Cardiac septum (tissue), 1 donor: Measurements from ENCODE around the gene PTPRN2. TPM values are rescaled to one million over a fixed set of nuclear protein-coding genes. Genes with fewer than 3 reads are reported as not detected.
"Not testable (repeated sequence)": the region's sequence is repeated elsewhere in the genome, so short reads cannot be mapped to it uniquely, and the experiment has no call there.

Experiments
- DNase-seq: peaks from one replicate; pipeline ENCODE4 v3.0.0-alpha.2; 2020; ENCODE audit warnings: low spot score
- intact Hi-C: fragments of 100-400 bp; cut with DNase I; formaldehyde crosslinking; loops from one replicate; pipeline ENCODE4 v1.14.0; 2022
- total RNA-seq: library from RNA; stranded (reverse); fragmentation: NEBNext Ultra II Directional; extraction: Animal tissue kit (Norgen Biotek cat#: 25700); gene quantifications from one replicate; pipeline ENCODE4 v1.2.1, GENCODE V29; 2021
- donor health status: DM: no; HTN: no; CAD: no.

Gene PTPRN2
- total RNA-seq, 1 donor from 2014 or later = 0.92 TPM

GRCh38 chr7:157731126-157731525 lies 856.5 kb downstream of the PTPRN2 start:
- intact Hi-C loops = no loop called here
- DNase-seq = no peak

GRCh38 chr7:157730614-157731013 lies 857.0 kb downstream of the PTPRN2 start:
- intact Hi-C loops = no loop called here
- no peak for DNase-seq

GRCh38 chr7:157729566-157729965 lies 858.1 kb downstream of the PTPRN2 start:
- intact Hi-C loops = no loop called here

GRCh38 chr7:157727964-157728615 lies 859.5 kb downstream of the PTPRN2 start:
- DNase-seq = no peak
- intact Hi-C loops = no loop called here

More at GRCh38 chr7:157729566-157729965, 858.1 kb downstream of the PTPRN2 start:
- DNase-seq = no peak

GRCh38 chr7:157726764-157727163 lies 860.9 kb downstream of the PTPRN2 start:
- intact Hi-C loops = no loop called here
- DNase-seq = no peak

- DNase-seq, intact Hi-C loops: not testable (repeated sequence)
Observed at GRCh38 chr7:157725312-157725711, 862.3 kb downstream of the PTPRN2 start.

DNA sequence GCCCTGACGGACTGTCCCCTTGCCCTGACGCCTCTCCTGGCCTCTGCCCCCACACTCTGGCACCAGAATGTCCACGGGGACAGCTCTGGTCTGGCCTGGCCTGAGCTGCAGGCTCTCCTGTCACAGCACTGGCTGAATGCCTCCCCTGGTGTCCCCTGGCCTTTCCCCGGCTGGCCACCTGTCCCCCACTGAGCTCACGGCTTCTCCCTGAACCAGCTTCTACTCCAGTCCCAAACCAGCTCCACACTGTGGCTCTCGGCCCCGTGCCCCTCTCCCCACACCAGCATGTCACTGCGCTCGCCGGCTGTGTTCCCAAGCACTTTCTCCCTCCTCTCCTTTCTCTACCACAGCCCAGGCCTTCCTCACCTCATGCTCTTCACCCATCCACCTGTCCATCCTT lies 864.4 kb downstream of the PTPRN2 start:
- DNase-seq = peak; percentile 47
- intact Hi-C loops = no loop called here

DNA sequence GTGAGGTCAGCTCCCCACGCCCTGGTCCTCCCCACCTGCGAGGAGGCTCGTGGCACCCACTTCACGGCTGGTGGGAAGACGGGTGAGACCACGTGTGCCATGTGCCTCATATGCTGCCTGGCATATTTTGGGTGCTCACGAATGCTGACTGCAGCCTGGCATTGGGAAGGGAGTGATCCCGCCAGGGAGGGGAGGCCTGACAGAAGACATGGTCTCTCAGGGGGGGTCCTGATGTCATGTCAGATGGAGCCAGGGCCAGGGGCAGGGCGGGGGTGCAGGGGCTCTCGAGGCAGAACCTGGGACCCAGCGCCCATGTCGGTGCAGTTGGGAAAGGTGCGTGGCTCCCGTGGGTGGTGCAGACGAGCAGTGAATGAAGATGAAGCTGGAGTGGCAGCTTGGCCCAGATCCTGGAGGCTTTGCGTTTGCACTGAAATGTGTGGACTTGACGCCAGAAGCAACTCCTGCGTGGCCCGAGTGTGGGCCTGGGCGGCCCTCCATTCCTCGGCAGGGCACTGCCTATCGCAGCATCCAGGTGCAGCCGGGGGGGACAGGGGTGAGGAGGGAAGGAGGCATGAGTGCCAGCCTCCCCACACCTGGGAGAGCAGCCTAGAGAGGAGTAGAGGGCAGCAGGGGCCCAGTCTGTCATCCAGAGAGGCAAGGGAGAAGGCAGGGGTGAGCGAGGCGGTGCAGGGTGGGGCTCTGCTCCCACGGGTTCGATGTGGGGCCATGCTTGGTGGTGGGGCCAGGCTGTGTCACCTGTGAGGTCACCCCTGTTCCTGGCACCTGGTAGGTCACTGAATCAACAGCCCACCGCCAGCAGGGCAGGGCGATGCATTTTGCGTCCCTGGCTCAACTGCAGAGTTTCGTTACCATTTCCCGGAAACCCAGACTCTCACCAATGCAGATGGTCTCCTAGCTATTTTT lies 865.2 kb downstream of the PTPRN2 start:
- intact Hi-C loops = no loop called here
- DNase-seq = peak; percentile 72

- peak; percentile 58 for DNase-seq
- intact Hi-C loops = no loop called here
Observed at GRCh38 chr7:157721468-157722136, 866.0 kb downstream of the PTPRN2 start.

- DNase-seq = peak; percentile 74
- intact Hi-C loops = no loop called here
Observed at GRCh38 chr7:157719705-157720655, 867.6 kb downstream of the PTPRN2 start.

- peak; percentile 57 for DNase-seq
- intact Hi-C loops = no loop called here
Observed at GRCh38 chr7:157719008-157719682, 868.5 kb downstream of the PTPRN2 start.

DNA sequence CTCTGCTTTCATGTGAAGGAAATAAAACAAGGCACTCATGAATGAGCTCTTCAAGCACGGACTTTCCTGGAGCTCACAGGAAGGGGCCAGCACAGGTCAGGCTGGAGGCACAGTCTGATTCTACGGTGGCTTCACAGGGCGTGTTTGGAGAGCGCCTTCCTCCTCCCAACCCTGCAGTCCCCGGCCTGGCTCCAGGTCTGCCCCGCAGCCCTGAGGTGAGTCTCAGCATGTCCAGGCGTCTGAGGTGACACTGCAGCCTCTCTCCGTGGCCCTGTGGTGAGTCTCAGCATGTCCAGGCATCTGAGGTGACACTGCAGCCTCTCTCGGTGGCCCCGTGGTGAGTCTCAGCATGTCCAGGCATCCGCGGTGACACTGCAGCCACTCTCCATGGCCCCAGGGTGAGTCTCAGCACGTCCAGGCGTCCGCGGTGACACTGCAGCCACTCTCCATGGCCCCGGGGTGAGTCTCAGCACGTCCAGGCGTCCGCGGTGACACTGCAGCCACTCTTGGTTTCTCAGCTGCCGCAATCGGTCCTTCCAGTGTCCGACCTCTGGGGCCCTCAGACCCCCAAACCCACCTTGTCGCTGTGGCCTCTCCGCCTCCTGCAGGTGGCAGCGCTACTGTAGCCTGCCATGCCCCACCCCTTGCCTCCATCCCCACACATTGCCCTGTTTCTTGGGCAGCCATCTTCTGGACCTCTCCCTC lies 869.2 kb downstream of the PTPRN2 start:
- intact Hi-C loops = no loop called here
- peak; percentile 63 for DNase-seq

DNA sequence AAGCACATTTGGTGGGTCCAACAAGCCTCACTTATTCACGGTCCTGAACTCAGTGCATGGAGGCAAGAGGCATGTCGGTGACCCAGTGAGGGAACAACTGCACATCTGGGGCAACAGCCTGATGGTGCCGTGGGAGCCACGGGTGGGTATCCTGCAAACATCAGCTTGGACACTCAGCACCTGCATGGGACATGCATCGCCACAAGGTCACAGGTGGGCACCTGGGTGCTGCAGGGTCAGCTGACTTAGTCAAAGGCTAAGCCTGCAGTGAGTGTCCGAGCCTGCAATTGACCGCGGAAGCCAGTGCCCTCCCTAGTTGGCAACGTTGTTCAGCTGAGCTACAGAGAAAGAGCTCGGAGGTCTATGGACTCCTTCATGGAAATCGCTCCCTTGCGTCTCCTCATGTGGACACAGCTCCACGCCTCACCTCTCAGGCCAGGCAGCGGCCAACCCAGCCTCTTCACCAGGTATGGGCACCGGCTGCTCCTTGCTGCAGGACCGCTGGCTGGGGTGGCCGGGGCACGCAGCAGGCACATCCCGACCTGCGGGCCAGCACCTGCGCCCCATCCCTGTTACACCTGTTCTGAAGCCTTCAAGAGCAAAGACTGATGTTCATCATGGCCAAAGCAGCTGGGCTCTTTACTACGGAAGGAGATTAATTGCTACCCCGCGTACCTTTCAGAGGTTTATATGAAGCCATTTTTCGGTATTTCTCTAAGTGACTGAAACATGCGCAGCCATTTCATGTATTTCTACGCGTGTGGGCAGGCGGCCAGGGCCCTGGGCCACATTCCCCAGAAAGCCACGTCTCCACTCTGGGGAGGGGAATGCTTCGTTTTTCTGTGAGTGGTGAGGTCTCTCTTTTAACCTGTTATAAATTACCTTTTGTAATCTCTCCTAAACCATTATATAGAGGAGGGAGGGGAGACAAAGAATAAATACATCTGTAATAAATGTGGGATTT lies 870.1 kb downstream of the PTPRN2 start:
- peak; percentile 56 for DNase-seq
- intact Hi-C loops = no loop called here

DNA sequence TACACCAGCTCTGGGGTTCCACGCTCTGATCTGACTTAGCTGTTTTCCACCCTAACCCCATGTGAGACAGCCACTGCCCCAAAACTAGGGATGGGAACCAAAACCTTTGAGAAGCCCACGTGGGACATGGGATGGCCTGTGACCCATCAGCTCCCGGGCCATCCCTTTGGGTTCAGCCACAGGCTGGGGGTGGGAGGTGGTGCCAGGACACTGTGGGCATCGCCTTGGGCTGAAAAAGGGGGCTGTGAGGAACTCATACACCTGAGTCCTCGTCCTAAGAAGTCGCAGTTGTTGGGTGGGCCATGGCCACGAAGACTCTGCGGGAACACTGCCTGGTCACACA lies 871.7 kb downstream of the PTPRN2 start:
- intact Hi-C loops = no loop called here
- DNase-seq = peak; percentile 50

- intact Hi-C loops = no loop called here
- DNase-seq = peak; percentile 36
Observed at GRCh38 chr7:157715071-157715937, 872.3 kb downstream of the PTPRN2 start.
